ENCODE data around the gene PPIF.
A peak's percentile ranks its signal among the peaks of the same experiment; 100 is the strongest.
"Not testable (repeated sequence)": the region's sequence is repeated elsewhere in the genome, so short reads cannot be mapped to it uniquely, and the experiment has no call there.

PPIF gene

DNA sequence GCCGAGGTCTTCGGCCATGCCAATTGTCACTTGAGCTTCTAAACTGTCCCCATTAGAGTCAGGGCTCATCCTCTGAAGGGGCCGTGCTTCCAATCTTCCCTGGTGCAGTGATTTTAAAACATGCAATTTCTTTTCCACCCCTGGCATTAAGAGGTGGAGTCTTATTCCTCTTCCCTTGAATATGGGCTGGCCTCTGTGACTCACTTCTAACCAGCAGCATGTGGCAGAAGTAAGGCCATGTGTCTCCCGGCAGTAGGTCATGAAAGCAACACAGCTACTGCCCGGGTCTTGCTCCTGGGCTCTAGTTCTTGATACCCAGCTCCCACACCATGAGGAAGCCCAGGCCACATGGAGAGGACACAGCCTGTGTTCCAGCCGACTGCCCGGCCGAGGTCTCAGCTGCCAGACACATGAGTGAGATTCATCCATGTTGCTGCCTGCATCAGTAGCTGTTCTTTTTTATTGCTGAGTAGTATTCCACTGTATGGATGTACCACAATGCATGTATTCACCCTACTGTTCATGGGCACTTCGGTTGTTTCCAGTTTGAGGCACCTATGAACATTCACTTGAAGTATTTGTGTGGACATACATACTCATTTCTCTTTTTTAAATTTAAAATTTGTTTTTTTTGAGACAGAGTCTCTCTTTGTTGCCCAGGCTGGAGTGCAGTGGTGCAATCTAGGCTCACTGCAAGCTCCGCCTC, 14.5 kb upstream of the PPIF start:
- not testable (repeated sequence) for DNase-seq

DNA sequence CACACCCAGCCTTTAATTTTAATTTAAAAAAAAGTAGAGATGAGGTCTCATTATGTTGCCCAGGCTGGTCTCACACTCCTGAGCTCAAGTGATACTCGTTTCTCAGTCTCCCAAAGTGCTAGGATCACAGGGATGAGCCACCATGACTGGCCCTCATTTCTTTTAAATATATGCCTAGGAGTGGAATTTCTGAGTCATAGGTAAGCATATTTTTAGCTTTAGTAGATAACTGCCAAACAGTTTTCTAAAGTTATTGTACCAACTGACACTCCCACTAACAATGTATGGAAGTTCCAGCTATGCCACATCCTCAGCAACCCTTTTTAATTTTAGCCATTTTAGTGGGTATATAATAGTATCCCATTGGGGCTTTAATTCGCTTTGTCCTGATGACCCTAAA, 13.8 kb upstream of the PPIF start:
- peak in 1 of 2 donors; percentile 20 for DNase-seq

DNA sequence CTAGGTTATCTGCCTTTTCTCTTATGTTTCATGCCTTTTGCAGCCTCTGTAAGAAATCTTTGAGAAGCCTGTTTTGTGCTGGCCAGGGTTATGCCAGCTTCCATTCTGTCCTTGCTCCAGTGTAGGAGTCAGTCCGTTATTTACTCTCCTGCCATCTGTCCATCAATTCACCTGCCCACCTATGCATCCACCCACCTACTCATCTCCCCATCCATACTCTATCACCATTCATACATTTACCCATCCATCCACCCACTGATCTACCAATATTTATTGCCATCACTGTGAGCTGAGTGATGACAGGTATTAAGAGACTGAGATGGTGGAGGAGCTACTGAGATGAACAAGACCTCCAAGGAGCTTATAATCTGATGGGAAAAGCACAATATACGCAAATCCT, 12.7 kb upstream of the PPIF start:
- no peak for DNase-seq

DNA sequence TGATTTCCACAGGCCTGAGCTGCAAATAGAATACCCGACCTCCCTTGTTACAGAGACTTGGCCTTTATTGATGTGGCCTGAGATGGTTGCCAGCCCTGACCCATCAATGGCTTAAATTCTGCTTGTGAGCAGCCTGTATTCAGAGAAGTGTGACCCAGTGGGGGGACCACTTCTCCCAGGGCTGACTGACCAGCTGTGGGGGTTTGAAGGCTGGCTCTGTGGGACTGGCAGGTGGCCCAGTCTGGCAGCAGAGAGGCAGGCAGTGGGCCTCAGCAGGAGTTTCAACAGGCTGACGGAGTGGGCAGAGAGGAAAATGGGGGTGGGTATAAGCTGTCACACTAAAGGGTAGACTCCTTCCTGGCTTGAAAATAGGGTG, 12.2 kb upstream of the PPIF start:
- no peak for DNase-seq

DNA sequence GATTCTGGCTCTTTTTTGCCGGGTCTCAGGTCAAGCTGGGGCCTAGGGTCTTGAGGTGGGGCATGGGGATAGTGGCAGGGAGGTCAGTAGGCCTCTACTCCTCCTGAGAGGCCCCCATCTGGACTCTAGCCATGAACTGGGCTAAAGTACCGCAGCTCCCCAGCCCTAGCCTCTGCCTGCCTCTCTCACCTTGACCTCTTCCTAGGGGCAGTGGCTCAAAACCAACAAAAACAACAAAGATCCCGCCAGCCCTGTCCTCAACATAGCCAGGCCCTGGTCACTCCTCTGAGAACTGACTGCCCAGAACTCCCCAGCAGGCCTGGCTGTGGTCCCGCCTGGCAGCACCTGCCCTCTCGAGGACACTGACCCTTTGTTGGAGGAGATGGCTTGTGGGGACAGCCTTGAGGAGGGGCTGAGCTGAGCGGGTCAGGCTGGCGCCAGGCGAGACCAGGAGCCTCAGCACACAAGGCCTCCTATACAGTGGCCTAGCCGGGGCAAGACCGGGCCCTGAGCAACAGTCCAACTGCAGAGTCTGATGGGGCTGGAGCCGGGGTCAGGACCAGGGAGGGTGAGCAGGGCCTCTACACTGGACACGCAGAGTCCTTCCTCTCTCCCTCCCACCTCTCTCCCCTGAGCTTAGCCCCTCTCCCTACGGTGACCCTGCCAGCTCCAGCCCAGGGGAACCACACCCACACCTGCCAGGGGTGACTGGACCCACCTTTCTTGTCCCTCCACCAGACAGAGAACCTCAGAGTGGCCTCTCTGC, 11.6 kb upstream of the PPIF start:
- DNase-seq = no peak

DNA sequence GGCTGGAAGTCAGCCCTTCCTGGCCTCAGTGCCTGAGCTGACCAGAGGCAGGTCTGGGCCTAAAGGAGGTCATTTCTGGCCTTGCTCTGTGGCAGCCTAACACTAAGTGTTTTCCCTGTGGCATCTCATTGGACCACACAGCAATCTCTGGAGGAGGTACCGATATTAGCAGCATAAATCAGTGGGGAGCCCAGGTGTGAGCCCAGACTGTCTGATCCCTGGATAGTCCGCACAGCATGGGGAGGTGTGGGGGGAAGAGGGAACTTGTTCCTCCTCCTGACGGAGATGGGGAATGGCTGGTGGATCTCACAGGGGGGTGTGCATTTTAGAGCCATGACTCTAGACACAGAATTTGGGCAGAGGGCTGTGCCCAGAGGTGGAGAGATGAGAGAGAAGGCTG, 11.0 kb upstream of the PPIF start:
- DNase-seq = no peak

DNA sequence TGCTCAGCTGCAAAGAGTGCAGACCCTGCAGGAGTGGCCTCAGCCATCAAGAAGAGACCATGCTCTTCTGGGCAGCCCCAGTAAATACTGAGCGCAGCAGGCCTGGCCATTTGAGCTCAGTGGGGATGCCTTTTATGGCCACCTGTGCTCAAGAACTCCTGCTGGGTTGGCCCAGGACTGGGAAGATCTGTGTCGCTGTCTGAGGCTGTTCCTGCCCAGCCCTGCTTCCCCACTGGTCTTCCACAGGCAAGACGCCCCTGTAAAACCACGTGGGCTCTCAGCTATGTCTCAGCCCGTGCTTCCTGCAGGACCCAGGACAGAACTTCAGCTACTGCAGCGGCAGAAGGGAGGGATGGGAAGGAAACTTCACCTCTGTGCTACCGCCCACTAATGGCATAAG, 10.5 kb upstream of the PPIF start:
- DNase-seq = no peak

DNA sequence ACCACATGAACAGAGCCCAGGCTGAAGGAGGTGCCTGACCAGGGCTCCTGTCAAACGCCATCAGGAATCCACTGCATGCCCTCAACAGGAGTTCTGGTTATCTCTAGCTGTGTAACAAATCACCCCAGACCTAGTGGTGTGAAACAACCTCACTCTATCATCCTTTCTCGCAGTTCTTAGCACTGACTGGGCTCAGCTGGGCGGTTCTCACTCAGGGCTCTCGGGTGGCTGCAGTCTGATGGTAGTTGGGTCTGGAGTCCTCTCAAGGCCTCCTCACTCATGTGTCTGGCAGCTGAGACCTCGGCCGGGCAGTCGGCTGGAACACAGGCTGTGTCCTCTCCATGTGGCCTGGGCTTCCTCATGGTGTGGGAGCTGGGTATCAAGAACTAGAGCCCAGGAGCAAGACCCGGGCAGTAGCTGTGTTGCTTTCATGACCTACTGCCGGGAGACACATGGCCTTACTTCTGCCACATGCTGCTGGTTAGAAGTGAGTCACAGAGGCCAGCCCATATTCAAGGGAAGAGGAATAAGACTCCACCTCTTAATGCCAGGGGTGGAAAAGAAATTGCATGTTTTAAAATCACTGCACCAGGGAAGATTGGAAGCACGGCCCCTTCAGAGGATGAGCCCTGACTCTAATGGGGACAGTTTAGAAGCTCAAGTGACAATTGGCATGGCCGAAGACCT, 9.3 kb upstream of the PPIF start:
- not testable (repeated sequence) for DNase-seq

DNA sequence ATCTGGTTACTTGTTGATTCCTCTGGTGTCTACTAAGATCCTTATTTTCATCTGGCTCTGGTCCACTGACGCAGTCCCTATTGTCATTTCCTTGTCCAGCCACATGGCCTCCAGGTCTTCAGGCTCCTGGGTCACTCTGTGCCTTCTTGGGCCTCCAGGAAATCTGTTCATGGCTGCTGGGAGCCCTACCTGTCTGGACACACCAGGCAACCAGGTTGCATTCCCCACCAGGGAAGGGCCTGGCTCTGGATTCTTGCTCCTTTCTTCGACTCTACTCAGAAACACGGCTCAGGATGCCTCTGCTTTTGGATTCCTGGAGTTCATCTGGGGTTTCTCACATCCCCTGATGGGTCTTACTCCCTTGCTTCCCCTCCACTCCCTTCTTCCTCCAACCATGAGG, 8.0 kb upstream of the PPIF start:
- DNase-seq = no peak

DNA sequence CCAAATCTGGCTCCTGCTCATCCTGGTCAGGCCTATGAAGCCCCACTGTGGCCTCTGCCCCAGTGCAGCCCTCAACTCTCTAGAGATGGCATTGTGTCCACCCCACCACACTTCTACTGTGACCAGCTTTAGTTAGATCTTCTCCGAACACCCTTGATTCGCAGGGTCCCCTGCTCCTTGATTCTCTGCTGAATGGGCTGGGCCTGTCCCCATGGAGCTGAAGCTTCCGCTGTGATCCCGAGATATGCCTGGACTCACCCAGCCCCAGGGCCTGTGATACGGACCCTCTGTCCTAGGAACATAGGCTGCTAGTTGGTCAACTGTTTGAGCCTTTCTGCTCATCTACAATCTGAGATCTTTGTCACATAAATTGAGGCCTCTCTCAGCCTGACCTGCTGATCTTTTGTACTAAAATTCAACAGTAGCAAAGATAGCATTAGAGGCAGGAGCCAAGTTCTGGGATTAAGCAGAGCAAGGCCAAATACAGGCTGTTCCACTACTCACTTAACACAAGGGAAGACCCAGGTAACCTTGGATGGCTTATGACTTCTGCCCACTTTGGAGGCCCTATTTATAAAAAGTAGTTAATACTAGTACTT, 6.5 kb upstream of the PPIF start:
- DNase-seq = no peak

DNA sequence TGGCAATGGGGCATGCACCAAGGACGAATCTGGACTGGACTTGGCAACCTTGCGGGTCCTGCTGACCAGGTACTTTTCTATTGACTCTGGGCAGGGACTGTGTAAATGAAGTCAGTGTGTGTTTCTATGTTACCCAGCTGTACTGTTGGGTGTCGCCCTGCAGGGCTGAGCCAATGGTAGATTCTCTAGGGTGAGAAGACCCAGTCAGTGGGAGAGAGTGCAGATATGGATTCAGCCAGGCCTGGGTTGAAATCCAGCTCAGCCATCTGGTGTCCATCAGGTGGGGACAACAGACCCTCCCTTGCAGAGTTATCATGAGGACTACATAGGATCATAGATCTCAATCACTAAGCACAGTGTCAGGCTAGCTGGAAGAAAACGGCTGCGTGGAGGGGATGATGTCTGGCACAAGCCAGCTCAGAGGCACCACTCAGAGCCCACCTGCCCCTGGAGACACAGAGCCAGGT, 4.9 kb upstream of the PPIF start:
- DNase-seq = no peak

DNA sequence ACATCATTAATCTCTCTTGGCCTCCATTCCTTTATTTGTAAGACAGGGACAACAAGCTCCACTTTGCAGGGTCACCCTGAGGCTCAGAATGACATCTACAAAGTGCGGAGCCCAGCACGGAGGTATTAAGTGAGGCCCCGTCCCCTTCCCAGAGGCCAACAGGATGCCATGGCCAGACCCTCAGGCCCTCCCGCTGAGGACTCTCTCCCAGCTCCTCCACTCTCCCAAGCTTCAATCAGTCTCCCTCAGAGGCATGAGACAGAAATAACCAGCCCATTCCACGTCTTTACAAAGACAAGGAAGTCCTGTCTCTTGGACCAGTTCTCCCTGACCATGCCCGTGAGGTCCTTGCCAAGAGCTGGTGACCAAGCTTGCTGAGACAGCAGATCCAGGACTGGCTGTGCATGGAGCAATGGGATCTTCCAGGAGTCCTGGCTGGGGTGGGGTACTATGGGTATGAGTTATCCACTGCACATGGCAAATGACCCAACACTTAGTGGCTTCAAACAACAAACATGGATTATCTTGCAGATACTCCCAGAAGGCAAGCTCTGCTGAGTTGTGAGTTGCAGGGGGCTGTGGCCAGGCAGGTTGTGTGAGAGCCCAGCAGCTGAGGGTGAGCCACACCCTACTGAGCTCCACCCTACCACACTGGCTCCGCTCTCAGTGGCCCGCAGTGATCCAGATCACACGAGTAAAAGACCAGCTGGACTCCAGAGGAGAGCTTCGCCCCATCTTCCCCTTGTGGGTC, 4.3 kb upstream of the PPIF start:
- no peak for DNase-seq

DNA sequence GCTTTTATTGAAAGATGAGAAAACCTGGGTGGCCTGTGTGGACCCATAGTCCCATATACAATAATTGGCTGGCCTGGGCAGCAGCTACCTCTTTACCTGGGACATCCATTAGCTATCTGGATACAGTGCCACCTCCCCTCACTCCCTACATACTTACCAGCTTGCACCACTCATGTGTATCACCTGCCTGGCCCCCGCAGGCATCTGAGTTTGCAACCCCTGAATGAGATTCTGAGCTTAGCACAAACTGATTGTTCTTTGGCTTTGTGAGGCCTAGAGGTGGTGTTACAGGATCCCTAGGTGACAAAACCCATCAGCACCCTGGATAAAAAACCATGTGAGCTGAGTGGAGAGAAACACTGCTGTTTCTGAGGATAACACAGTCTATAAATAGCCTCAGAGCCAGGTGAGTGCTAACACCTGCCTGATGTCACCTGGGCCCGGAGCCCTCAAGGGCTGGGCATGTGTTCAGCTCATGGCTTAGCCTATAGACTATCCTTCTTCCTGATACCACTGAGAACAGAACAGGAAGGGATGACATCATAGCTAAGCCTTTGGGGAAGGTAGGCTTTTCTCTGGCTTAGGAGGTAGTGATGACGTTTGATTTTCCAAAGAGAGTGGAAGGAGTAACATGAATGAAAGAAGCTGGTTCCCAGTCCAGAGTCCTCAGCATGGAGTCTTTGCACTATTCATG, 2.6 kb upstream of the PPIF start:
- DNase-seq = no peak

DNA sequence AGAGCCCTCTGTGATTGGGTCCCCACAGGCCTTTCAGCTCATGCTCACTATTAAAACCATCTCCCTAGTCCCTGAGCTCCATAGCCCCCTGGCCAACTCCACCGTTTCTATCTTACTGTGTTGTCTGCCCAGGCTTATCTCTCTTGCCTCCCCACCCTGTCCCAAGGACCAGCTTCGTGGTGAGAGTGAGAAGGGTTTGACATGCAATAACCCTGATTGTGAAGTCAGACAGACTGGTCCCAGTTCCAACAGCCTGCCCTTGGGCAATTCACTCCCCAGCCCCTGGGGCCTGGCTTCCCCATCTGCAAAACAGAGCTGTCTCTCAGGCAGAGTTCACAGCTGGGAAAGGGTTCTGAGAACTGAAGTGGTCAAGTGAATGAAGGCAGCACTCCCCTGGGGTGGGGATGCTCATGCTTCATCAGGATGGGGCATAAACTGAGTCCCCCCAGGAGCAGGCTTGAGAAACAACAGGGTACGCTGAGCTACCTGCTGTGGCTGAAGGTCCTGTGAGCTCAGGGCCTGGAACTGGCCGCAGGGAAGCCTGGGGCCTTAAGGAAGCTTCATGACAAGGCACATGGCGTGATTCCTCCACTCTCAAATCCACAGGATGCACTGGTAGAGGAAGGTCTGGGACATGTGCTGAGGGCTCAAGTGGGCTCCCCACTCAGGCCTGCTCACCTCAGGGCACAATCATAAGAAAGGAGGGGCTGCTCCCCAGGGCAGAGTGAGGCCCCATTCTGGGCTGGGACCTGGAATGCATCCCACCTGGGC, 1.8 kb upstream of the PPIF start:
- DNase-seq = peak; percentile 31 to 51

DNA sequence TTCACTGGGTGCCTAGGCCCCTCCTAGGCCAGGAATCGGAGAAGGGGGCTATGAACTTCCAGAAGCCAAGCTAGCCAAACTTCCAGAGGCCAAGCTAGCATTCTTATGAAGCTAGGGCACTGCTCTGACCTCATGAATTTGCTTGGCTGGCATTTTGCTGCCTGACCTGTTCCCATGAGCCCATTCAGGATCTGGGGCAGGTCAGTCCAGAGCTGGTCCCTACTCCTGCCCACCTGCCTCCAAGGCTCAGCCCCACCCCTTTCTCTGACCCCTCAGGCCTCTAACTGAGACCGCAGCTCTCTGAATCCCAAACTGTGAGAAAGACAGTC, 1.3 kb upstream of the PPIF start:
- DNase-seq = no peak

DNA sequence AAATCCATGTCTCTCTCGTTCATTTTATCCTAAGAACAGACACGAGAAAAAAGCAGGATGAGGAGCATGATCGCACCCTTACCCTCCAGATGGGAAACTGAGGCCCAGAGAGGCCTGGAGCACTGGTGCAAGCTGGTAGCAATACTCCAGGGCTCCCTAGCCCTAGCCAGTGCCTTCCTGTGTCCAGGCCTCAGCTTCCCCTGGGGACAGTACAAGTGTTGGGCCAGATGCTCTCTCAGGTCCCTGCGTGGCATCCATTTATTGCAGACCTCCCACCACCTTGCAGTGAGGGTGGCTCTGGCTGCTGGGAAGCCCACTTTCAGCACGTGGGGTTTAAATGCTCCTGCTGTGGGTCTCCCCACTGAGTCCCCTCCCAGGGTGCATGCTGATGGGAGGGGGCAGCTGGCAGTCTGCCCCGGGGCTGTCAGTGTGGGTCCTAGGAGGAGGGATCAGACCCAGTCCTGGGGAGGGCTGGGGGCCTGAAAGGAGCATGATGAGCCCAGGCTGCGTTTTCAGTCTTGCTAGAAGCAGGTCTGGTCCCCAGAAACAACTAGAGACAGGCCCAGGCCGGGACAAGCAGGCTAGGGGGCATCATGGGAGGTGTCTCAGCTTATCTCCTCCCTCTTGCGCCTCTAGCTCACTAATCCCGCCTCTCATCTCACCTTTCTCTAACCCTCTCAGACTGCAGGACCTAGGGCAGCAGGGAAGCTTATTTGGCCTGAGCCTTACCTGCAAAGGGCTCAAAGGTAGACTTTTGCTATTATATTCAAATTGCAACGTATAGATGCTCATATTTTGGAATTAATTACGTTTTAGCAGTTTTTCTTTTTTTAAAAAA, 662 bp upstream of the PPIF start:
- no peak for DNase-seq

DNA sequence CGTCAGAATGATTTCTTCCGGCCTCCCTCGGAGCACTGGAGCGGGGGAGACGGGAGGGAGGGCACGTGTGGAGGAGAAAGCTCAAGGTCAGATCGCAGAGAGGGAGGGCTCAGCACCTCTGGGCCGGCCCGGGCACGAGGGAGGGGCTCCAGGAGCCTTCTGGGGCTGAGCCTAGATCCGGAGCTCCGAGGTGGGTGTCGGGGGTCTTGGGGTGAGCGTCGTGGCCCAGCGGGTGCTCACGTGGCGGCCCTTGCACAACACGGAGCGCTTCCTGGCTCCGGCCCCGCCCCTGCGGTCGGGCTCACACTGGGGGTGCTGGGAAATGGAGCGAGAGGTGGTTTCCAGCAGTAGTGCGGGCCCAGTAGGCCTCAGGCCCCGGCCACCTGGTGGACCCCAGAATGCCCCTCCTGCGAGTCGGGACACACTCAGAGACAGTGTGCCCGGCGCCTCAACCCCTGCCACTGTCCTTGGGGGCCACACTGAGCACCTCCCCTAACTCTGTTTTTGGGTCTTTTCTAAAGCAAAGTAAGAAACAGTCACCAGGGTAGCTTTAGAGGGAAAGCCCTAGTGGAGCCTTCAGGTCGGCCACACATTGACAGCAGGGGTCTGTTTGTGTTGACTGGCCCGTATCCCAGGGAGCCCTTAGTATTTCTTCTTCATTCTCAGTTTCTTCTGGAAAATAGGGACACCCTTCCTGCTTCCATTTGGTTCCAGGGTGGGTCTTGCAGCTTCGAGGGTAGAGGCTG, 798 bp downstream of the PPIF start:
- peak; percentile 72 to 75 for DNase-seq

DNA sequence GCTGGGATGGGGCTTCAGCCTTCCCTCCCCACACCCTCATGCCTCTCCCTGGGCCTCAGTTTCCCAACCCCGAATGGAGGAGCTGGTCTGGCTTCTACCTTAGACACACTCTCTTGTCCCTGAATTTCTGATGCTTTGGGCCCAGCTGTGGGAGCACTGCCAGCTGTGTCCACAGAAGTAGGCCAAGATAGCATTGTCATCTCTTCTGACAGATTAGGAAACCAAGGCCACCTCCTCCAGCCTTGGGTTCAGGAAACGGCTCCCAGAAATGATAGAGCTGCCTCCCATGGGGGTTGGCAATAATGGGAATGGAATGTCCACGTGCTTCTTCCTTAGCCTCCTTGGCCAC, 1.3 kb downstream of the PPIF start:
- DNase-seq = no peak

DNA sequence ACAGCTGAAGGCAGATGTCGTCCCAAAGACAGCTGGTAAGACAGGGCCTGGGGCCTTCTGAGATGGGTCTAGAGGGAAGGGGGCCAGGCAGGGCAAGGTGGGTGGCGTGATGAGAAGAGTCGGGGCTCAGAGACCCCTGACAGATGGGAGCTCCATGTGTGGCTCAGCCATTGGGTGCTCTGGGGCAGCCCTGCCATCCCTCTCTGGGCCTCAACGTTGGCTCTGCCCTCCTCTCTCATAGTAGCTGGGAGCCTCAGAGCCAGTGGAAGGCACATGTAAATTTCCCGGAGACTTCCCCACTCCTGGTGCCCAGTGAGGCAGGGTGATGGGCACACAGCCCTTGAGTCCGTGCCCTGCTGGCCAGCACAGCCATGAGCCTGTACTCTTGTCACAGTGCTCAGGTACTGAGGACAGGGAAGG, 1.8 kb downstream of the PPIF start:
- DNase-seq = no peak

All from inflammatory macrophage treated with lipopolysaccharide for 1 hour (primary cell).